Skin epidermis (tissue), 12 donors: ENCODE results near the gene OXER1.
"Not testable (repeated sequence)": the region's sequence is repeated elsewhere in the genome, so short reads cannot be mapped to it uniquely, and the experiment has no call there.

ENCODE experiments used
- H3K27ac ChIP-seq, 21 experiments: fragments of 200-600 bp; sonication (generic) in 11 of 21; one replicate each; pipeline ENCODE4 v1.5.0; 2020; ENCODE audit warnings: mild to moderate bottlenecking in 3 of 21, inconsistent platforms in 2 of 21, moderate library complexity in 2 of 21
- H3K4me3 ChIP-seq, 7 experiments: fragments of 200-600 bp; sonication (generic) in 2 of 7; one replicate each; pipeline ENCODE4 v1.5.0; 2020; ENCODE audit warnings: inconsistent platforms in 2 of 7, mild to moderate bottlenecking in 2 of 7, moderate library complexity in 1 of 7

OXER1 gene

GRCh38 chr2:42755191-42755880, 8.6 kb downstream of the OXER1 start:
- no peak overlapping the region for H3K4me3 ChIP-seq
- peak overlapping the region in 13 of 21 experiments; percentile 18 to 69 (median 46) for H3K27ac ChIP-seq

GRCh38 chr2:42754776-42755140, 9.2 kb downstream of the OXER1 start:
- H3K27ac ChIP-seq: peak overlapping the region in 8 of 21 experiments; percentile 1 to 69 (median 51)
- H3K4me3 ChIP-seq: no peak overlapping the region

GRCh38 chr2:42754021-42754775, 9.7 kb downstream of the OXER1 start:
- Histone ChIP-seq H3K27ac (peak overlapping the region in 6 of 21 experiments; percentile 1 to 65 (median 46)), H3K4me3 (no peak overlapping the region)

- peak overlapping the region in 2 of 21 experiments; percentile 17 to 31 for H3K27ac ChIP-seq
- H3K4me3 ChIP-seq: no peak overlapping the region
Measured at GRCh38 chr2:42752816-42753813, 10.8 kb downstream of the OXER1 start.

- H3K4me3 ChIP-seq: no peak overlapping the region
Measured at GRCh38 chr2:42752314-42752713, 11.6 kb downstream of the OXER1 start.

GRCh38 chr2:42748840-42749239, 15.1 kb downstream of the OXER1 start:
- Histone ChIP-seq H3K4me3 (no peak overlapping the region), H3K27ac (no peak overlapping the region)

More at GRCh38 chr2:42752314-42752713, 11.6 kb downstream of the OXER1 start:
- H3K27ac ChIP-seq: peak overlapping the region in 1 of 21 experiments; percentile 17

- Histone ChIP-seq H3K27ac (no peak overlapping the region), H3K4me3 (no peak overlapping the region)
Measured at GRCh38 chr2:42747422-42747821, 16.5 kb downstream of the OXER1 start.

GRCh38 chr2:42744545-42745082, 19.3 kb downstream of the OXER1 start:
- H3K4me3 ChIP-seq: no peak overlapping the region
- H3K27ac ChIP-seq: no peak overlapping the region

GRCh38 chr2:42743659-42743990, 20.3 kb downstream of the OXER1 start:
- H3K4me3 ChIP-seq: no peak overlapping the region
- no peak overlapping the region for H3K27ac ChIP-seq

GRCh38 chr2:42742740-42743658, 20.9 kb downstream of the OXER1 start:
- Histone ChIP-seq H3K27ac (no peak overlapping the region), H3K4me3 (no peak overlapping the region)

GRCh38 chr2:42741140-42741539, 22.8 kb downstream of the OXER1 start:
- no peak overlapping the region for H3K4me3 ChIP-seq
- H3K27ac ChIP-seq: no peak overlapping the region

GRCh38 chr2:42736598-42737322, 27.2 kb downstream of the OXER1 start:
- no peak overlapping the region for H3K4me3 ChIP-seq

GRCh38 chr2:42733852-42734251, 30.1 kb downstream of the OXER1 start:
- Histone ChIP-seq H3K4me3 (no peak overlapping the region), H3K27ac (no peak overlapping the region)

More at GRCh38 chr2:42736598-42737322, 27.2 kb downstream of the OXER1 start:
- H3K27ac ChIP-seq: peak overlapping the region in 1 of 21 experiments; percentile 26

GRCh38 chr2:42731316-42731715, 32.6 kb downstream of the OXER1 start:
- not testable (repeated sequence) for H3K4me3 ChIP-seq, H3K27ac ChIP-seq

- no peak overlapping the region for H3K4me3 ChIP-seq
- no peak overlapping the region for H3K27ac ChIP-seq
Measured at GRCh38 chr2:42726680-42727079, 37.3 kb downstream of the OXER1 start.

- H3K4me3 ChIP-seq: no peak overlapping the region
Measured at GRCh38 chr2:42725657-42726056, 38.3 kb downstream of the OXER1 start.

GRCh38 chr2:42724886-42725285, 39.0 kb downstream of the OXER1 start:
- H3K4me3 ChIP-seq: no peak overlapping the region
- H3K27ac ChIP-seq: no peak overlapping the region

More at GRCh38 chr2:42725657-42726056, 38.3 kb downstream of the OXER1 start:
- H3K27ac ChIP-seq: peak overlapping the region in 1 of 21 experiments; percentile 12

GRCh38 chr2:42723465-42723864, 40.5 kb downstream of the OXER1 start:
- Histone ChIP-seq H3K27ac (no peak overlapping the region), H3K4me3 (no peak overlapping the region)
